GM12875 (cell line): Measurements from ENCODE around the gene RARA.

Experiments used
- H3K4me3 ChIP-seq: one replicate; pipeline ENCODE4 v1.5.1; 2011; ENCODE audit warnings: low read depth, low read length, control low read depth
- CTCF ChIP-seq: IDR thresholded peaks from 2 replicates; pipeline ENCODE4 v1.5.1; 2011; ENCODE audit warnings: low read depth, mild to moderate bottlenecking, control low read depth, inconsistent platforms, low read length, moderate library complexity, borderline replicate concordance; ENCODE audit not compliant: insufficient read depth

The RARA gene

GRCh38 chr17:40348562-40349476, 39.8 kb downstream of the RARA start:
- no peak for TF ChIP-seq CTCF
- H3K4me3 ChIP-seq, result no peak overlapping the region

GRCh38 chr17:40349477-40349894, 40.5 kb downstream of the RARA start:
- H3K4me3 ChIP-seq, result no peak overlapping the region
- TF ChIP-seq CTCF, result no peak

GRCh38 chr17:40349895-40350688, 41.1 kb downstream of the RARA start:
- no peak for TF ChIP-seq CTCF
- no peak overlapping the region for H3K4me3 ChIP-seq

- no peak for TF ChIP-seq CTCF
- no peak overlapping the region for H3K4me3 ChIP-seq
Observed at GRCh38 chr17:40350689-40351358, 41.8 kb downstream of the RARA start.

GRCh38 chr17:40351359-40352236, 42.6 kb downstream of the RARA start:
- no peak for TF ChIP-seq CTCF
- H3K4me3 ChIP-seq, result no peak overlapping the region

- no peak overlapping the region for H3K4me3 ChIP-seq
- TF ChIP-seq CTCF, result no peak
Observed at GRCh38 chr17:40352237-40352778, 43.3 kb downstream of the RARA start.
